ENCODE results near the gene PLB1. TPM values are rescaled to one million over a fixed set of nuclear protein-coding genes. Genes with fewer than 3 reads are reported as not detected.
"Not testable (repeated sequence)": the region's sequence is repeated elsewhere in the genome, so short reads cannot be mapped to it uniquely, and the experiment has no call there.

The PLB1 gene
- total RNA-seq, 2 experiments from 2014 or later = 1.3 to 1.6 TPM

DNA sequence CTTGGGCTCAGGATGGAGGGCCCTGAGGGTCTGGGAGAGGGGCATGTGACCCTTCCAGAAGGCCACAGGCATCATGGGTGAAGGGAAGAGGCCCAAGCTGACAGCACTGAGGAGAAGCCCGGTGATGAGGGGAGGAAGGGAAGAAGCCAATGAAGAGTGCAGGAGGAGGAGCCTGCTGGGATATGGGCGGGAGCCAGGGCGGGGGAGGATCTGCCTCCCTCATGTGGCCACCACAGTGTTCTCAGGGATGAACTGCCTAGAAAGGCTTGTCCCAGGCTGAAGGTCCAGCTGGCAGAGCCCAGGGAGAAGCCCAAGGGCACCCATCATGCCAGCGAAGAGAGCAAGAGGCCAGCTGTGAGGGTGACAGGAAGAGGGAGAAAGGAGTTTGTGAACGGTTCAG, 24.6 kb upstream of the PLB1 start:
- Mint-ChIP-seq H3K27me3 (no peaks in the 10 kb centered on the region), H3K4me1 (ENCODE audit: low read depth) (peaks cover 16% of the 10 kb centered on the region), H3K4me3 (no peak overlapping the region), H3K9me3 (no peaks in the 10 kb centered on the region), H3K36me3 (ENCODE audit: low read depth) (no peaks in the 10 kb centered on the region), H3K27ac (no peak overlapping the region)
- no peaks in the 10 kb centered on the region for H3K36me3 ChIP-seq (ENCODE audit: insufficient read depth, low read length)
- intact Hi-C loops (cut with DNase I, micrococcal nuclease) = no loop called here
- H3K27ac ChIP-seq (ENCODE audit: low read depth in 1 of 2, low read length in 2 of 2) = no peak overlapping the region
- ChIA-PET CTCF (no interaction called here), POLR2A (no interaction called here)
- H3K4me1 ChIP-seq (ENCODE audit: insufficient read depth, low read length) = peaks cover 11% of the 10 kb centered on the region
- H3K27me3 ChIP-seq (ENCODE audit: control insufficient read depth in 1 of 2, insufficient read depth in 2 of 2, low read length in 2 of 2) = no peaks in the 10 kb centered on the region
- TF ChIP-seq, protein P1, sequence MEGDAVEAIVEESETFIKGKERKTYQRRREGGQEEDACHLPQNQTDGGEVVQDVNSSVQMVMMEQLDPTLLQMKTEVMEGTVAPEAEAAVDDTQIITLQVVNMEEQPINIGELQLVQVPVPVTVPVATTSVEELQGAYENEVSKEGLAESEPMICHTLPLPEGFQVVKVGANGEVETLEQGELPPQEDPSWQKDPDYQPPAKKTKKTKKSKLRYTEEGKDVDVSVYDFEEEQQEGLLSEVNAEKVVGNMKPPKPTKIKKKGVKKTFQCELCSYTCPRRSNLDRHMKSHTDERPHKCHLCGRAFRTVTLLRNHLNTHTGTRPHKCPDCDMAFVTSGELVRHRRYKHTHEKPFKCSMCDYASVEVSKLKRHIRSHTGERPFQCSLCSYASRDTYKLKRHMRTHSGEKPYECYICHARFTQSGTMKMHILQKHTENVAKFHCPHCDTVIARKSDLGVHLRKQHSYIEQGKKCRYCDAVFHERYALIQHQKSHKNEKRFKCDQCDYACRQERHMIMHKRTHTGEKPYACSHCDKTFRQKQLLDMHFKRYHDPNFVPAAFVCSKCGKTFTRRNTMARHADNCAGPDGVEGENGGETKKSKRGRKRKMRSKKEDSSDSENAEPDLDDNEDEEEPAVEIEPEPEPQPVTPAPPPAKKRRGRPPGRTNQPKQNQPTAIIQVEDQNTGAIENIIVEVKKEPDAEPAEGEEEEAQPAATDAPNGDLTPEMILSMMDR (IDR thresholded peaks at IDR 0.05) = no peak
- DNase-seq (no peak), ATAC-seq (ENCODE audit: poor library complexity) (no peak)
- H3K4me3 ChIP-seq (ENCODE audit: low read length) = no peak overlapping the region
- H3K9me3 ChIP-seq (ENCODE audit: control insufficient read depth in 1 of 2, insufficient read depth in 1 of 2, low read length in 2 of 2) = peaks cover 0 to 5% of the 10 kb centered on the region in 2 experiments

DNA sequence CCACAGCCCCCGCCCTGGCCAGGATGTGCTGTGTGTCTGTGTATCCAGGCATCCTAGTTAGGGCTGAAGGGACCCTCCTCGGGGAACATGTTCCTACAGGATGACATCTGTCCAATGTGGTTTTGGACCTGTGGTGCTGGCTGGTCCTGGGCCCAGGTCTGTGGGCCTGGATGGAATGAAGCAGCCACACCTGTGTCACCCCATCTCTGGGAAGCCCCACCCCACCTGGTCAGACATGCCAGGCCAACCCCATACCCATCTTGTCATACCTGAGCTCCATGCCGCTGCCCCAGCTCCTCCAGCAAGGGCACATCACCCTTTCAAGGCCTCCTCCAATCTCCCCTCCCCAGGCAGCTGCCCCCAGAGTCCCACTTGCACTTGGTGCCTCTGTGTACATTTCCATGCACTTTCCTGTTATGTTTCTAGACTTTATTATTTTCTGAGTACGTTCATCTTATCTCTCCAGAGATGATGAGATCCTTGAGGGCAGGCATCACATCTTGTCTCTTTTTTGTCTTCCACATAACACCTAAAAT, 24.1 kb upstream of the PLB1 start:
- H3K36me3 Mint-ChIP-seq (ENCODE audit: low read depth) = no peaks in the 10 kb centered on the region
- H3K9me3 Mint-ChIP-seq = no peaks in the 10 kb centered on the region
- ATAC-seq (ENCODE audit: poor library complexity) (no peak), DNase-seq (no peak)
- H3K4me1 ChIP-seq (ENCODE audit: insufficient read depth, low read length) = peaks cover 11% of the 10 kb centered on the region
- TF ChIP-seq, protein P1 (IDR thresholded peaks at IDR 0.05) = no peak
- H3K4me1 Mint-ChIP-seq (ENCODE audit: low read depth) = peaks cover 16% of the 10 kb centered on the region
- POLR2A ChIA-PET = no interaction called here
- H3K27me3 ChIP-seq (ENCODE audit: control insufficient read depth in 1 of 2, insufficient read depth in 2 of 2, low read length in 2 of 2) = no peaks in the 10 kb centered on the region
- no peaks in the 10 kb centered on the region for H3K27me3 Mint-ChIP-seq
- H3K4me3 ChIP-seq (ENCODE audit: low read length) = no peak overlapping the region
- CTCF ChIA-PET = no interaction called here
- no peaks in the 10 kb centered on the region for H3K36me3 ChIP-seq (ENCODE audit: insufficient read depth, low read length)
- H3K4me3 Mint-ChIP-seq = no peak overlapping the region
- intact Hi-C loops (cut with DNase I, micrococcal nuclease) = no loop called here
- no peak overlapping the region for H3K27ac Mint-ChIP-seq
- peaks cover 0 to 5% of the 10 kb centered on the region in 2 experiments for H3K9me3 ChIP-seq (ENCODE audit: control insufficient read depth in 1 of 2, insufficient read depth in 1 of 2, low read length in 2 of 2)
- no peak overlapping the region for H3K27ac ChIP-seq (ENCODE audit: low read depth in 1 of 2, low read length in 2 of 2)

DNA sequence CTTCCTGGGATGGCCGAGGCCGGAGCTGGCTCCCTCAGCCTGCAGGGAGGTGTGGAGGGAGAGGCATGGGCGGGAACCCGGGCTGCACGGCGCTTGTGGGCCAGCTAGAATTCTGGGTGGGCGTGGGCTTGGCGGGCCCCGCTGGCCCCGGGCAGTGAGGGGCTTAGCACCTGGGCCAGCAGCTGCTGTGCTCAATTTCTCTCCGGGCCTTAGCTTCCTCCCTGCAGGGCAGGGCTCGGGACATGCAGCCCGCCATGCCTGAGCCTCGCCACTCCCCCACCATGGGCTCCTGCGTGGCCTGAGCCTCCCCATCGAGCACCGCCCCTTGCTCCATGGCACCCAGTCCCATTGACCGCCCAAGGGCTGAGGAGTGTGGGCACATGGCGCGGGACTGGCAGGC, 23.2 kb upstream of the PLB1 start:
- intact Hi-C loops (cut with DNase I, micrococcal nuclease); CTCF ChIA-PET; H3K36me3 Mint-ChIP-seq (ENCODE audit: low read depth); H3K27ac ChIP-seq (ENCODE audit: low read depth in 1 of 2, low read length in 2 of 2); H3K27me3 Mint-ChIP-seq; H3K27me3 ChIP-seq (ENCODE audit: control insufficient read depth in 1 of 2, insufficient read depth in 2 of 2, low read length in 2 of 2); H3K9me3 ChIP-seq (ENCODE audit: control insufficient read depth in 1 of 2, insufficient read depth in 1 of 2, low read length in 2 of 2); H3K27ac Mint-ChIP-seq; POLR2A ChIA-PET; H3K9me3 Mint-ChIP-seq; DNase-seq; H3K4me3 ChIP-seq (ENCODE audit: low read length); ATAC-seq (ENCODE audit: poor library complexity); H3K4me3 Mint-ChIP-seq; H3K36me3 ChIP-seq (ENCODE audit: insufficient read depth, low read length): not testable (repeated sequence)
- H3K4me1 ChIP-seq (ENCODE audit: insufficient read depth, low read length) = peaks cover 11% of the 10 kb centered on the region
- peaks cover 16% of the 10 kb centered on the region for H3K4me1 Mint-ChIP-seq (ENCODE audit: low read depth)

DNA sequence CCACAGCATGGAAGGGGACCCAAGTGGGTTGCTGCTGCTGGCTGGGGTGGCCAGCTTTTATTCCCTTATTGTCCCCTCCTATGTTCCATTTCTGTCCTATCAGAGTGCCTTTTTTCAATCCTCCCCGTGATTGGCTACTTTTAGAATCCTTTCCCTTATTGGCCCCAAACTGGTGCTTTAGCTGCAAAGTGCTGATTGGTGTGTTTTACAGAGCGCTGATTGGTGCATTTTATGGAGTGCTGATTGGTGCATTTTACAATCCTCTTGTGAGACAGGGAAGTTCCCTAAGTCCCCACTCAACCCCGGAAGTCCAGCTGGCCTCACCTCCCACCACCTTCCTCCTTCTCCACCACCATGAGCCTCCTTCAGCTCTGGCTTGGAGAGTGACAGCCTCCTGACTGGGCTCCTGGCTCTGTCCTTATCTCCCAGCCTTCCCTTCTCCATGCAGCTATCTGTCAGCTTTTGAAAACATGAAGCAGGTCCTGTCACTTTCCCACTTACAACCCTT, 20.7 kb upstream of the PLB1 start:
- intact Hi-C loops (cut with DNase I, micrococcal nuclease) = no loop called here
- Mint-ChIP-seq H3K27me3 (no peaks in the 10 kb centered on the region), H3K9me3 (no peaks in the 10 kb centered on the region), H3K36me3 (ENCODE audit: low read depth) (no peaks in the 10 kb centered on the region), H3K4me1 (ENCODE audit: low read depth) (peaks cover 8% of the 10 kb centered on the region), H3K27ac (no peak overlapping the region), H3K4me3 (no peak overlapping the region)
- Histone ChIP-seq H3K4me1 (ENCODE audit: insufficient read depth, low read length) (peaks cover 9% of the 10 kb centered on the region), H3K27ac (ENCODE audit: low read depth in 1 of 2, low read length in 2 of 2) (no peak overlapping the region), H3K9me3 (ENCODE audit: control insufficient read depth in 1 of 2, insufficient read depth in 1 of 2, low read length in 2 of 2) (peaks cover 0 to 5% of the 10 kb centered on the region in 2 experiments), H3K4me3 (ENCODE audit: low read length) (no peak overlapping the region), H3K36me3 (ENCODE audit: insufficient read depth, low read length) (no peaks in the 10 kb centered on the region), H3K27me3 (ENCODE audit: control insufficient read depth in 1 of 2, insufficient read depth in 2 of 2, low read length in 2 of 2) (no peaks in the 10 kb centered on the region)
- ATAC-seq (ENCODE audit: poor library complexity) = no peak
- POLR2A ChIA-PET = no interaction called here
- DNase-seq = no peak
- TF ChIP-seq, protein P1 (IDR thresholded peaks at IDR 0.05) = no peak
- CTCF ChIA-PET = no interaction called here

Measured in CD4-positive, alpha-beta T cell (primary cell).